NCI-H2029 (cell line): ENCODE measurements around the gene DCLK2.
A peak's percentile ranks its signal among the peaks of the same experiment; 100 is the strongest.
"Not testable (repeated sequence)": the region's sequence is repeated elsewhere in the genome, so short reads cannot be mapped to it uniquely, and the experiment has no call there.

Experiments
- DNase-seq: peaks from one replicate; lab custom pipeline; 2025; lab: John Stamatoyannopoulos, UW

Gene DCLK2

GRCh38 chr4:150152766-150153165, 74.5 kb downstream of the DCLK2 start:
- no peak for DNase-seq

GRCh38 chr4:150155391-150155790, 77.1 kb downstream of the DCLK2 start:
- no peak for DNase-seq

GRCh38 chr4:150156543-150156942, 78.3 kb downstream of the DCLK2 start:
- DNase-seq: no peak

- no peak for DNase-seq
Observed at GRCh38 chr4:150158041-150158440, 79.8 kb downstream of the DCLK2 start.

- DNase-seq: no peak
Observed at GRCh38 chr4:150160473-150160872, 82.2 kb downstream of the DCLK2 start.

GRCh38 chr4:150161109-150161508, 82.9 kb downstream of the DCLK2 start:
- no peak for DNase-seq

GRCh38 chr4:150162020-150162419, 83.8 kb downstream of the DCLK2 start:
- not testable (repeated sequence) for DNase-seq

- no peak for DNase-seq
Observed at GRCh38 chr4:150164055-150164454, 85.8 kb downstream of the DCLK2 start.

- DNase-seq: peak; percentile 29
Observed at GRCh38 chr4:150164956-150165629, 86.8 kb downstream of the DCLK2 start.

- no peak for DNase-seq
Observed at GRCh38 chr4:150167054-150167453, 88.8 kb downstream of the DCLK2 start.

- no peak for DNase-seq
Observed at GRCh38 chr4:150173432-150173861, 95.2 kb downstream of the DCLK2 start.

- DNase-seq: no peak
Observed at GRCh38 chr4:150173982-150174398, 95.7 kb downstream of the DCLK2 start.

- DNase-seq: no peak
Observed at GRCh38 chr4:150176547-150176946, 98.3 kb downstream of the DCLK2 start.

GRCh38 chr4:150178161-150178560, 99.9 kb downstream of the DCLK2 start:
- no peak for DNase-seq

GRCh38 chr4:150181536-150181935, 103.3 kb downstream of the DCLK2 start:
- DNase-seq: no peak

GRCh38 chr4:150182794-150183193, 104.5 kb downstream of the DCLK2 start:
- DNase-seq: no peak

- not testable (repeated sequence) for DNase-seq
Observed at GRCh38 chr4:150185033-150185432, 106.8 kb downstream of the DCLK2 start.

- DNase-seq: no peak
Observed at GRCh38 chr4:150192986-150193385, 114.7 kb downstream of the DCLK2 start.

- DNase-seq: not testable (repeated sequence)
Observed at GRCh38 chr4:150197256-150197655, 119.0 kb downstream of the DCLK2 start.

- DNase-seq: no peak
Observed at GRCh38 chr4:150199056-150199455, 120.8 kb downstream of the DCLK2 start.

GRCh38 chr4:150205016-150205415, 126.8 kb downstream of the DCLK2 start:
- DNase-seq: no peak

GRCh38 chr4:150206265-150206664, 128.0 kb downstream of the DCLK2 start:
- no peak for DNase-seq

- no peak for DNase-seq
Observed at GRCh38 chr4:150206954-150207353, 128.7 kb downstream of the DCLK2 start.

GRCh38 chr4:150207871-150208270, 129.6 kb downstream of the DCLK2 start:
- DNase-seq: no peak
